ENCODE results near the gene OR5K4. TPM values are rescaled to one million over a fixed set of nuclear protein-coding genes. Genes with fewer than 3 reads are reported as not detected.

Gene OR5K4
- total and polyA plus RNA-seq, 10 of the 15 experiments (the other 5 are each of a cell fraction or from before 2014, with no cell fraction given): 2.1 TPM; not detected in 9

DNA sequence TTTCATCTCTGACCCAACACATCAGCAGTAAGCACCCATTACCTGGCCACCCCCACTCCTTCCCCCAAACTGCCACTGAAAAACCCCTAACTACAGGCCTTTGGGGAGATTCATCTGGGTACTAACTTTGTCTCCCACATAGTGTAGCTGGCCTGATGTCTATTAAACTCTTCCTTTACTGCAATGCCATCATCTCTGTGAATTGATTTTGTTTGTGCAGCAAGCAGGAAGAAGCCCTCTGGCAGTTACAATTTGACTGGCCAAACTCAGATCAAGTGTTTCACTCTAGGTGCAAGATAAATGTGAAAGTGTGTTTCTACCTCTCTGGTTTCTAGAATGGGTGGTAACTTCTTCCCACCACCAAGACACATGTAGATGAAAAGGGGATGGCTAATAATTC lies 26.7 kb upstream of the OR5K4 start (continued):
- TF ChIP-seq, protein P1, sequence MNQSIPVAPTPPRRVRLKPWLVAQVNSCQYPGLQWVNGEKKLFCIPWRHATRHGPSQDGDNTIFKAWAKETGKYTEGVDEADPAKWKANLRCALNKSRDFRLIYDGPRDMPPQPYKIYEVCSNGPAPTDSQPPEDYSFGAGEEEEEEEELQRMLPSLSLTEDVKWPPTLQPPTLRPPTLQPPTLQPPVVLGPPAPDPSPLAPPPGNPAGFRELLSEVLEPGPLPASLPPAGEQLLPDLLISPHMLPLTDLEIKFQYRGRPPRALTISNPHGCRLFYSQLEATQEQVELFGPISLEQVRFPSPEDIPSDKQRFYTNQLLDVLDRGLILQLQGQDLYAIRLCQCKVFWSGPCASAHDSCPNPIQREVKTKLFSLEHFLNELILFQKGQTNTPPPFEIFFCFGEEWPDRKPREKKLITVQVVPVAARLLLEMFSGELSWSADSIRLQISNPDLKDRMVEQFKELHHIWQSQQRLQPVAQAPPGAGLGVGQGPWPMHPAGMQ (IDR thresholded peaks at IDR 0.05; ENCODE audit: borderline replicate concordance): no peak
- no peak for TF ChIP-seq SMAD1 (IDR thresholded peaks at IDR 0.05; ENCODE audit: low read depth, partially characterized antibody)
- TF ChIP-seq MYC (IDR thresholded peaks at IDR 0.05; ENCODE audit: insufficient read depth, insufficient read length, insufficient replicate concordance, low read length, severe bottlenecking): no peak
- no peak for TF ChIP-seq ZNF24 (IDR thresholded peaks at IDR 0.05)
- TF ChIP-seq KDM1A (IDR thresholded peaks at IDR 0.05; ENCODE audit: borderline replicate concordance): no peak
- no peak for TF ChIP-seq MYB (IDR thresholded peaks at IDR 0.05; ENCODE audit: borderline replicate concordance, low read depth, low read length)
- TF ChIP-seq KLF5 (IDR thresholded peaks at IDR 0.05; ENCODE audit: partially characterized antibody): no peak
- TF ChIP-seq BCL11A (IDR thresholded peaks at IDR 0.05; ENCODE audit: low read depth, low read length): 0 out of 2 replicates have a peak, but pooled peaks have one; percentile 21
- TF ChIP-seq MLLT1 (IDR thresholded peaks at IDR 0.05): no peak
- no peak for TF ChIP-seq NFYA (IDR thresholded peaks at IDR 0.05; ENCODE audit: borderline replicate concordance, low read depth, low read length)
- TF ChIP-seq SMARCA5 (IDR thresholded peaks at IDR 0.05): no peak
- TF ChIP-seq NFXL1 (IDR thresholded peaks at IDR 0.05; ENCODE audit: borderline replicate concordance): no peak
- no peak for TF ChIP-seq CHD4 (IDR thresholded peaks at IDR 0.05)
- TF ChIP-seq ZNF622 (IDR thresholded peaks at IDR 0.05): no peak
- TF ChIP-seq IRF4 (IDR thresholded peaks at IDR 0.05; ENCODE audit: low read depth, low read length): peak; percentile 69; the same call in 1 of the 2 replicates
- peak; percentile 30; the same call in 1 of the 2 replicates for TF ChIP-seq NFIC (IDR thresholded peaks at IDR 0.05; ENCODE audit: low read depth, low read length)
- TF ChIP-seq, protein P2, sequence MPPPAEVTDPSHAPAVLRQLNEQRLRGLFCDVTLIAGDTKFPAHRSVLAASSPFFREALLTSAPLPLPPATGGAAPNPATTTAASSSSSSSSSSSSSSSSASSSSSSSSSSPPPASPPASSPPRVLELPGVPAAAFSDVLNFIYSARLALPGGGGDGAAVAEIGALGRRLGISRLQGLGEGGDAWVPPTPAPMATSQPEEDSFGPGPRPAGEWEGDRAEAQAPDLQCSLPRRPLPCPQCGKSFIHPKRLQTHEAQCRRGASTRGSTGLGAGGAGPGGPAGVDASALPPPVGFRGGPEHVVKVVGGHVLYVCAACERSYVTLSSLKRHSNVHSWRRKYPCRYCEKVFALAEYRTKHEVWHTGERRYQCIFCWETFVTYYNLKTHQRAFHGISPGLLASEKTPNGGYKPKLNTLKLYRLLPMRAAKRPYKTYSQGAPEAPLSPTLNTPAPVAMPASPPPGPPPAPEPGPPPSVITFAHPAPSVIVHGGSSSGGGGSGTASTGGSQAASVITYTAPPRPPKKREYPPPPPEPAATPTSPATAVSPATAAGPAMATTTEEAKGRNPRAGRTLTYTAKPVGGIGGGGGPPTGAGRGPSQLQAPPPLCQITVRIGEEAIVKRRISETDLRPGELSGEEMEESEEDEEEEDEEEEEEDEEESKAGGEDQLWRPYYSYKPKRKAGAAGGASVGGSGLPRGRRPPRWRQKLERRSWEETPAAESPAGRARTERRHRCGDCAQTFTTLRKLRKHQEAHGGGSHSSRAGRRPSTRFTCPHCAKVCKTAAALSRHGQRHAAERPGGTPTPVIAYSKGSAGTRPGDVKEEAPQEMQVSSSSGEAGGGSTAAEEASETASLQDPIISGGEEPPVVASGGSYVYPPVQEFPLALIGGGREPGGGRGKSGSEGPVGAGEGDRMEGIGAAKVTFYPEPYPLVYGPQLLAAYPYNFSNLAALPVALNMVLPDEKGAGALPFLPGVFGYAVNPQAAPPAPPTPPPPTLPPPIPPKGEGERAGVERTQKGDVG (CRISPR knock-in tag; IDR thresholded peaks at IDR 0.05): no peak
- TF ChIP-seq RAD51 (IDR thresholded peaks at IDR 0.05): no peak
- TF ChIP-seq, protein P3, sequence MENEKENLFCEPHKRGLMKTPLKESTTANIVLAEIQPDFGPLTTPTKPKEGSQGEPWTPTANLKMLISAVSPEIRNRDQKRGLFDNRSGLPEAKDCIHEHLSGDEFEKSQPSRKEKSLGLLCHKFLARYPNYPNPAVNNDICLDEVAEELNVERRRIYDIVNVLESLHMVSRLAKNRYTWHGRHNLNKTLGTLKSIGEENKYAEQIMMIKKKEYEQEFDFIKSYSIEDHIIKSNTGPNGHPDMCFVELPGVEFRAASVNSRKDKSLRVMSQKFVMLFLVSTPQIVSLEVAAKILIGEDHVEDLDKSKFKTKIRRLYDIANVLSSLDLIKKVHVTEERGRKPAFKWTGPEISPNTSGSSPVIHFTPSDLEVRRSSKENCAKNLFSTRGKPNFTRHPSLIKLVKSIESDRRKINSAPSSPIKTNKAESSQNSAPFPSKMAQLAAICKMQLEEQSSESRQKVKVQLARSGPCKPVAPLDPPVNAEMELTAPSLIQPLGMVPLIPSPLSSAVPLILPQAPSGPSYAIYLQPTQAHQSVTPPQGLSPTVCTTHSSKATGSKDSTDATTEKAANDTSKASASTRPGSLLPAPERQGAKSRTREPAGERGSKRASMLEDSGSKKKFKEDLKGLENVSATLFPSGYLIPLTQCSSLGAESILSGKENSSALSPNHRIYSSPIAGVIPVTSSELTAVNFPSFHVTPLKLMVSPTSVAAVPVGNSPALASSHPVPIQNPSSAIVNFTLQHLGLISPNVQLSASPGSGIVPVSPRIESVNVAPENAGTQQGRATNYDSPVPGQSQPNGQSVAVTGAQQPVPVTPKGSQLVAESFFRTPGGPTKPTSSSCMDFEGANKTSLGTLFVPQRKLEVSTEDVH (IDR thresholded peaks at IDR 0.05; ENCODE audit: low read depth, partially characterized antibody): no peak
- TF ChIP-seq ETV6 (conservative IDR thresholded peaks at IDR 0.05 in 1 of 2, IDR thresholded peaks at IDR 0.05 in 1 of 2; ENCODE audit: borderline replicate concordance in 1 of 2, low read depth in 1 of 2): peak in 1 of 2 experiments; percentile 79; a peak in 1 of 4 replicates
- no peak for TF ChIP-seq RAD21 (IDR thresholded peaks at IDR 0.05; ENCODE audit: insufficient read depth, low read depth, low read length)
- TF ChIP-seq DPF2 (IDR thresholded peaks at IDR 0.05): no peak
- no peak for TF ChIP-seq MXI1 (IDR thresholded peaks at IDR 0.05; ENCODE audit: low read depth, low read length)

All from GM12878 (cell line).